Measurements from ENCODE around the gene ZNF581. TPM values are rescaled to one million over a fixed set of nuclear protein-coding genes. Genes with fewer than 3 reads are reported as not detected.

ZNF581 gene
- total RNA-seq, 2 donors from 2014 or later: 8.4 to 8.6 TPM

DNA sequence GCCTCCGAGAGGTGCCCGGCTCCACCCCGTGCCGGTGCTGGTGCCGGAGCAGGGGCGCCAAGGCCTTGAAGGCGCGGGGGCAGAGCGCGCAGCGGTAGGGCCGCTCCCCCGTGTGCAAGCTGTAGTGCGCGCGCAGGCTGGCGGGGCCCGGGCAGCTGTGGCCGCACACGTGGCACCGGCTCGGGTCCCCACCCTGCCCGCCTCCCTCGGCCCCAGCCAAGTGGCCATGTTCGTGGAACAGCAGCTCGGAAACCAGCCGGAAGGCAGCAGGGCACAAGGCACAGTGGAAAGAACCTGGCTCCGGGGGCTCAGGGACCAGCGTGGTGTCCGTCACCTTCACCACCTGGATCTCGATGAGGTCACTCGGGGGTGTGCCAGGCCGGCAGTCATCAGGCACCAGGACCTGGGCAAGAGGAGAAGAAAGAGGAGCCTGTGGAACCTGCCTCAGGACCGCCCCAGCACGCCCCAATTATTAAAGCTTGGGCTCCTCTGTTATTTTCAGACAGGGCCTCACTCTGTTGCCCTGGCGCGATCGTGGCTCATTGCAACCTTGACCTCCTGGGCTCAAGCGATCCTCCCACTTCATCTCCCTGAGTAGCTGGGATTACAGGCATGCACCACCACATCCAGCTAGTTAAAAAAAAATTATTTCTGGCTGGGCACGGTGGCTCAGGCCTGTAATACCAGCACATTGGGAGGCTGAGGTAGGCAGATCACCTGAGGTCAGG, 21.0 kb upstream of the ZNF581 start:
- intact Hi-C loops (cut with DNase I): no loop called here
- ATAC-seq (no peak), DNase-seq (no peak)

DNA sequence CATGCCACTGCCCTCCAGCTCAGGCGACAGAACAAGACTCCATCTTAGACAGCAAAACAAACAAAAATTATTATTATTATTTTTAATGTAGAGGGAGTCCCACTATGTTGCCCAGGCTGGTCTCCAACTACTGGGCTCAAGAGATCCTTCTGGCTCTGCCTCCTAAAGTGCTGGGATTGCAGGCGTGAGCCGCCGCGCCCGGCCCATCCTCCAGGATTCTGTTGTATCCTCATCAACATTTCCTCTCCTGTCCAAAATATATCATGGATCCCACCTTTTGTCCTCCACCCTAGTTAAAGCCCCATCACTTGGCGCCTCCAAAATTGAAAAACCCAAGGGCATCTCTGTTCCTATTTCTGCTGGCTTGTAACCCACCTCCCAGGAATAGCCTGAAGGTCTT, 20.3 kb upstream of the ZNF581 start:
- intact Hi-C loops (cut with DNase I): no loop called here
- DNase-seq (no peak), ATAC-seq (no peak)

DNA sequence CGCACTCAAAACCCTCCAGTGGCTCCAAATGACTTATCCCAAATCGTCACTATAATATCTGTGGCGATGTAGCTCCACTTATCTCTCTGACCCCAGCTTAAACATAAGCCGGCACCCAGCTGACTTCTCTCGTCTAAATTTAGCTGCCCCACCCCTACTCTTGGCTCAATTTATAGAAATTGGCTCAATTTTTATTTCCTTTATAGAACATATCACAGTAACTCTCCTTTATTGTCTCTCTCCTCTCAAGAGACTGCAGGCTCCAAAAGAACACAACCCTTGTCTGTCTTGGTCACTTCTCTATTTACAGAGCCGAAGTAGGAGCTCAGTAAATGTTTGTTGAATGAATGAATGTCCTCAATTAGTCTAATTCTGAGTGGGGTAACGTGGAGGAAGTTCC, 19.9 kb upstream of the ZNF581 start:
- ATAC-seq (no peak), DNase-seq (no peak)
- intact Hi-C loops (cut with DNase I): no loop called here

DNA sequence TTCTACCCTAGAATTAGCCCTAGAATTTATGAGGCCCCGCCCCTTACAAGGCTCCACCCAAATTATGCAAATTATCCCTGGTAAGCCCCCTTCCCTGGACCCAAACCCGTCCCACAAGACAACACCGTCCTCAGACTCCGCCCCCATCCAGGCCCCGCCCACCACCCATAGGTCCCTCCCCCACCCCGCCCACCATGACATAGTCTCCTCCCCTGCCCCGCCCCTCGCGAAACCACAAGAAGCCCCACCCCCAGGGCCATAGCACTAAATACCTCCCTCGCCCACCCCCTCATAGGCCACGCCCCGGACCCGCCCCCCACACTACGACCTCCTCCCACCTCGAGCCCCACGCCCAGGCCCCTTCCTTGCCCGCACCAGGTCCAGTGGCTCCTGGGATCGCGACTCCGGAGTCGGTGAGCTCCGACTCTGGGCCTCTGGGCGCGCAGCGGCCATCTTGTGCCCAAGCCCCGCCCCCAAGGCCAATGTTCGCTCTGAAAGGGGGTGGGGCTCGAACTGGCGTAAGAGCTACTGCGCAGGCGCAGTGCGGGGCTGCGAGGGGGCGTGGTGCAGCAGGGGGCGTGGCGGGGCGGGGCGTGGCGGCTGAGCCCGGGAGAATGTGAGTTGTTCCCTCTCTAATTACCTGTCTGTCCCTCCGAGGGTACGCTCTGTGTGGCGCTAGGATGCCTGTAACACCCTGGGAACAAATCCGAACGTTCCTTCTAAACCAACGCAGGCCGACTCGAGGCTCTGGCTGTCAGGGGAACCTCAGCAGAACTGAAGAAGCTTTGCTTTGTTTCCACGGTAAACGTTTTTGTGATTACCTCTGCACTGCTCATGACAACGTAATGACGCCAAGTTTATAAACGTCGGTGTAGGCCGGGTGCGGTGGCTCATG, 19.1 kb upstream of the ZNF581 start, which contains the start of gene ZNF784:
ZNF784 (minus strand) TSS at position 458 of the 895 bp plus-strand sequence; CDS start at position 453, 5 bp downstream.
- intact Hi-C loops (cut with DNase I): no loop called here
- ATAC-seq: peak; percentile 93 to 94
- peak; percentile 94 for DNase-seq

DNA sequence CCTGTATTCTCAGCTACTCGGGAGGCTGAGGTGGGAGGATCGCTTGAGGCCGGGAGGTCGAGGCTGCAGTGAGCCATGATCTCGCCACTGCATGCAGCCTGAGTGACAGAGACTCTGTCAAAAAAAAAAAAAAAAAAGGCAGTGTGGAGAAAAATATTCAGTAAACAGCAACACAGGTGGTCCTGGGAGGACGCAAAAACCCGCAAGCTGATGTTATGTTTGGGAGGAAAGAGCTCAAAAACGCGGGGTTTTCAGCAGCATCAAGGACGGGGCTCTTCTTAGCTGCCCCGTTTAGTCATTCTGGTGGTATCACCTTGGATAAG, 18.5 kb upstream of the ZNF581 start:
- DNase-seq (no peak), ATAC-seq (no peak)
- intact Hi-C loops (cut with DNase I): no loop called here

DNA sequence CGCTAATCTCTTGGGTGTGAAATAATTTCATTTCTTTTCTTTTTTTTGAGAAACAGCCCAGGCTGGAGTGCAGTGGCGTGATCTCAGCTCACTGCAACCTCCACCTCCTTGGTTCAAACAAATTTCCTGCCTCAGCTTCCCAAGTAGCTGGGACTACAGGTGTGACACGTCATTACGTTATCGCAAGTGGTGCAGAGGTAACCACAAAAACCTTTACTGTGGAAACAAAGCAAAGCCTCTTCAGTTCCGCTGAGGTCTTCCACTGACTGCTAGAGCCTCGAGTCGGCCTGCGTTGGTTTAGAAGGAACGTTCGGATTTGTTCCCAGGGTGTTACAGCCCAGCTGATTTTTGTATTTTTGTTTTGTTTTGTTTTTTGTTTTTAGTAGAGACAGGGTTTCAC, 17.1 kb upstream of the ZNF581 start:
- no peak for ATAC-seq
- no peak for DNase-seq
- intact Hi-C loops (cut with DNase I): no loop called here

DNA sequence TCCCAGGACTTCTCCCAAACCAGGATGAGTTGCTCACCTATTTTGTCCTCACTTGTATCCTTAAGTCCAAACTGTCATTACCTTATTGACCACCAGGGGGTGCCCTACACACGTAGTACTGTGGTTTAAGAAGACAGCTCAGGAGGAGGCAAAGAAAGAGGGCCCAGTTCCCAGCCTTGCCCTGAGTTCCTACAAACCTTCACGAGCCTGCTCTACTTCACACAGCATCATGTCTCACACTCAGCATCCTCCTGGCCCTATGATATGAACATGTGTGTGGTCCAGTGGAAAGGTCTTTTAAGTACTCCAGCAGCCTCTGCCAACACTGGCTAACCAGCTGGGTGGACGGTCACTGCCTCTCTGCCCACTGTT, 11.0 kb upstream of the ZNF581 start:
- peak; percentile 83 for DNase-seq
- ATAC-seq: peak; percentile 62 to 66
- intact Hi-C loops (cut with DNase I): loop anchor here in 1 of 2 donors (10.0 kb wide), 1 partner anchor 118 kb away; no protein-coding TSS in a partner anchor

DNA sequence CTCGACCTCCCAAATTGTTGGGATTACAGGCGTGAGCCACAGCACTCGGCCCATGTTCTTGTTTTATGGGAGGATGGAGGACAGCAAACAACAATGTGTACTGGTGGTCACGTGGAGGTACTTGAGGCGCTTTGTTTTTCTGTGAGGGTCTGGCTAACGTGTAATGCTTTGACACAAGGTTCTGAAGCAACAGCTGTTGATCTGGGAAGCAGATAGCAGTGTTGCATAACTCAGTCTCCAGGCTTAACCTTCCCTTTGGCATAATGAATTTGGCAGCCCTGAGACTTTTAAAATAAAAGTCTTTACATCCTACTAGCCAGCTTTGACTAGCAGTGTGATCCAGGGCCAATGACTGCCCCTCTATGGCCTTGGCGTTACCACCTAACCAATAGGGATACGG, 9.6 kb upstream of the ZNF581 start:
- ATAC-seq (no peak), DNase-seq (no peak)
- intact Hi-C loops (cut with DNase I): loop anchor here in 1 of 2 donors (10.0 kb wide), 1 partner anchor 119 kb away; no protein-coding TSS in a partner anchor

DNA sequence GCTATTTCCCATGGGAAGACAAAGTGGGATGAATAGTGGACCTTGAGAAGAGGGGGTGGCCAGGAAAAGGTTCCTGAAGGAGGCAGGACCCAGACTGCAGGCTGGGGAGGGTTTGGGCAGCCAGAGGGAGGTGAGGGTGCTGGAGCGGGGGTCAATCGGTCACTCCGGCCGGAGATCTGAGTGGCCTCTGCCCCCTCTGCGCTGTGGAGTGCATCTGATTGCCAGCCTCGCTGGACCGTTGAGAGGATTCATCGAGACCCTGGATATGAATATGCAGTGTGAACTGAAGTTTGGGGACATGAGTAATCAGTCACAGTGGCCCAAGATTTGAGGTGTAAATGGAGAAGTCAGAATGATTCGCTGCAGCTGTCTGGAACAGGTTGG, 8.1 kb upstream of the ZNF581 start:
- ATAC-seq: peak in 1 of 2 donors; percentile 3
- no peak for DNase-seq
- intact Hi-C loops (cut with DNase I): loop anchor here in 1 of 2 donors (10.0 kb wide), 1 partner anchor 121 kb away; no protein-coding TSS in a partner anchor

DNA sequence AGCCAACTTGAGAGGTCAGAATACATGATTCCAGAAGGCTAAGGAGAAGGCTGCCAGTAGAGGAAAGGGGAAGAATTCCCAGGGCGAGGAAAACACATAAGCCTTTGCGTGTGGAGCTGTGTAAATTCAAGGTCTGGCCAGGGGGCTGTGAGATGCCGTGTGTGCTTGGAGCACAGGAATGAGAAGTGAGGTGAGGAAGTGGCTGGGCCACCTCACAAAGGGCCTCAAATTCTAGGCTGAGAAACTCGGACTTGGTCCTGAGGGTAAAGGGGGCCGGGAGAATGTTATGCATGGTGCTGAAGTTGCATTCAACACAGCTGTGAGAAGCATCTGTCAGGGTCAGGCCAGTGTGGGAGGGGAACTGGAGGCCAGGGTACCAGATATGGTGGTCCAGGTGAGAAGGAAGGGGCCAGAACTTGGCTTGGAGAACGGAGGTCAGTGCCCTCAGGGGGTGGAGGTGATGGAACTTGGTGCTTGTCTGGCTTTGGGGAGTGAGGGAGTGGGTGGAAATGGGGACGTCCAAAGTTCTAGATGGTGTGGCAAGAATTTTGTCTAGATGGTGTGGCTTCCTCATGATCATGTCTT, 7.5 kb upstream of the ZNF581 start:
- intact Hi-C loops (cut with DNase I): loop anchor here in 1 of 2 donors (10.0 kb wide), 1 partner anchor 121 kb away; no protein-coding TSS in a partner anchor
- DNase-seq (no peak), ATAC-seq (no peak)

DNA sequence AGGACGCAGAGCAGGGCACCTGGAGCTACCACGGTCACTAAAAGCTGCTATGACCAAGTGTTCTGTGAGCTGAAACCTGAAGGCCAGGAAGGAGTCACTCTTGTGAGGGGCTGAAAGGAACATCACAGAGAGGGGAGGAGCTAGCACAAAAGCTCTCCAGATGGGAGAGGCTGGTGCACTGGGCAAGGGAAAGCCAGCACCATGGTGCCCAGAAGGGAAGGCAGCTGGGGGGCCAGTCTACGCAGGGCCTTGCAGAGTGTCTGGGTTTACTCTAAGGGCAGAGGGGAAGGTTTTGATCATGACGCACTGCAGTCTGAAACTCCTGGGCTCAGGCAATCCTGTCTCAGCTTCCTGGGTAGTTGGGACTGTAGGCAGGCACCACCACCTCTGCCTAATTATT, 6.7 kb upstream of the ZNF581 start:
- no peak for ATAC-seq
- intact Hi-C loops (cut with DNase I): loop anchor here in 1 of 2 donors (10.0 kb wide), 1 partner anchor 122 kb away; no protein-coding TSS in a partner anchor
- no peak for DNase-seq

DNA sequence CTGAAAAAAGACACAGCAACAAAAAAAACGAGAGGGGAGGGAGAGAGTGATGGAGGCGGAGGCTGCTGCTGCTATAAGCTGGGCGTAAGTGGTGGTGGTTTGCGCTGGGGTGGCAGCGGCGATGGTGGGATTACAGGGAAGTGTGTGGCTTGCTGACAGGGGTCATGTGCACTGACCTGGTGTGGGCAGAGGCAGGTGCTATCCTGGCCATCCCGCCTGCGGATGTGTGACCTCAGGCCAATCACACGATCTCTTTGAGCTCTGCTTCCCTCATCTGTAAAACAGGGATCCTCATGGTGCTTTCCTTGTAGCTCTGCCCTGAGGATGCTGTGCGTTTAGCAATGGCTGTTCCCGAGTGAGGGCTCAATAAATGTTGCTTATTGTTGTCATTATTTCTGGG, 5.9 kb upstream of the ZNF581 start:
- ATAC-seq (no peak), DNase-seq (no peak)
- intact Hi-C loops (cut with DNase I): loop anchor here in 1 of 2 donors (10.0 kb wide), 1 partner anchor 123 kb away; no protein-coding TSS in a partner anchor

DNA sequence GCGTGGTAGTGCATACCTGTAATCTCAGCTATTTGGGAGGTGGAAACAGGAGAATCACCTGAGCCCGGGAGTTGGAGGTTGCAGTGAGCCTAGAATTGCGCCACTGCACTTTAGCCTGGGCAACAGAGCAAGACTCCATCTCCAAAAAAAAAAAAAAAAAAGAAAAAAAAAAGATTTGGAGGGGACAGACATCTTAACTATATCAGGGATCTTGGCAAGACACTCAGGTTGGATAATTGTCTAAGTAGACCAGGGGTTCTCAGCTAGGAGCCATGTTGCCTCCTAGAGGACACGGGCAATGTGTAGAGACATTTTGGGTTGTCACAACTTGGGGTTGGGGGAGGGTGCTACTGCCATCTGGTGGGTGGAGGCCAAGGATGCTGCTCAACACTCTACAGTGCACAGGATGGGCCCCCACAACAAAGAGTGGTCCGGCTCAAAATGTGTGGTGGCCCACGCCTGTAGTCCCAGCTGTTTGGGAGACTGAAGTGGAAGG, 4.5 kb upstream of the ZNF581 start:
- intact Hi-C loops (cut with DNase I): loop anchor here in 1 of 2 donors (10.0 kb wide), 1 partner anchor 124 kb away; no protein-coding TSS in a partner anchor
- DNase-seq: no peak

DNA sequence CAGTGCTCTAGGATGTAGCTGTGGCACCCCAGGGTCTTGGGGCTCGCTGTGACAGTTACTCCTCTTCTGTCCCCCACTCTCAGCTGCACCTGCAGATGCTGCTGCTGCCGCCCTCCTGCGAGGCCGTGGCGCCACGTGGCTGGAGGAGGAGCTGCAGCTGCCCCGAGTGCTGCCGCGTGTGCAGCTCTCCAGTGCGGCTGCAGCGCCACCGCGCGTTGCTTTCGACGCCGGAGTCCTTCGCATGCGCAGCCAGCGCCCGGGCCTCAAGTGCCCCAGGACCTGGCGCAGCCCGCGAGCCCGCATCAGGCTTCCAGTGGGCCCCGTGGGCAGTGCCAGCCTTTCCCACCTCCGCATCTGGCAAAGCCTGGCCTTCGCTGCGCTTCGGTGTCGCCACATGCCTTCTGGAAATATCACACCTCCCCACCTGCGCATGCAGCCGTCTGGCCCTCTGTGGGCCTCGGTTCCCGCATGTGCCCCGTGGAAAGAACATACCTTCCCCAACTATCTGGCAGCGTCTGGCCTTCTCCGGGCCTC, 3.3 kb upstream of the ZNF581 start:
- ATAC-seq (peak; percentile 13 to 25), DNase-seq (peak; percentile 78)
- intact Hi-C loops (cut with DNase I): no loop called here

More for the DNA sequence above, 4.5 kb upstream of the ZNF581 start:
- ATAC-seq: no peak

DNA sequence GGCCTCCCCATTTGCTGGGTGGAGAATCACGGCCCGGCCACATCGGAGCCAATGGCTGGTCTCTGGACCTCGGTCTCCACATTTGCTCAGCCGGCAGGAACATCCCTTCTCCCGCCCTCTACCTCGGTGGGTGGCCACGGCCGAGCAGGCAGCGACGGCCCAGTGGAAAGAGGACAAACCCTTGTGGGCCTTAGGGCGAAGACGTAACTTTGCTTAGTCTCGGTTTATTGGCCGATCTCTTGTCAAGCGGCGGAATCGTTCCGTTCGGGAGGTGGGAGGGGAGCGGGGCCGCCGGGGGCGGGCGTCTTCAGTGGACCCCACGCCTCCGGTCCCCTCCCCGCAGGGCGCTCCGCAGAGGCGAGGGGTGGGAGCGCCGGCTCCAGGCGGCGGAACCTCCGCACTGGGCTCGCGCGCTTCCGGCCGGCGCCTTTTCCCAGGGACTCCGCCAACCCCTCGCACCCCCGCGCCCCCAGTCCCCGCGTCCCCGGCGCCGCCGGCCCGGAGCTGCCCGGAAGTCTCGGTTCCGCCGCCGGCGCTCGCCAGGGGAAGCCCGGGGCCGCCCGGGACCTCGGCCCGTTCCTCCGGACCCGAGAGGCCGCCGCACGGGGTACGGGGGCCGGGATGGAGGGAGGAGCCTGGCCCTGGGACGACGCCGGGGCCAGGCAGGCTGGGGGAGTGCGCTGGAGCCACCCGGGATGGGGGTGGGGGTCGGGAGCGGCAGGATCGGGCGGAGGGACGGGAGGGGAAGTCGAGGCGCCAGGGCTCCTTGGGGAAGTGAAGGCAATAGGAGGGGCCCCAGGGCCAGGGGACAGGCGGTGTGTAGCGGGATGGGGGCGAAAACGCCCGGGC, 2.6 kb upstream of the ZNF581 start, which contains the start of gene ZNF580:
ZNF580 (plus strand) TSS at position 426 of the 849 bp plus-strand sequence. CDS start 1,507 bp downstream, outside the sequence.
- intact Hi-C loops (cut with DNase I): no loop called here
- ATAC-seq (peak; percentile 71 to 74), DNase-seq (peak; percentile 80)

DNA sequence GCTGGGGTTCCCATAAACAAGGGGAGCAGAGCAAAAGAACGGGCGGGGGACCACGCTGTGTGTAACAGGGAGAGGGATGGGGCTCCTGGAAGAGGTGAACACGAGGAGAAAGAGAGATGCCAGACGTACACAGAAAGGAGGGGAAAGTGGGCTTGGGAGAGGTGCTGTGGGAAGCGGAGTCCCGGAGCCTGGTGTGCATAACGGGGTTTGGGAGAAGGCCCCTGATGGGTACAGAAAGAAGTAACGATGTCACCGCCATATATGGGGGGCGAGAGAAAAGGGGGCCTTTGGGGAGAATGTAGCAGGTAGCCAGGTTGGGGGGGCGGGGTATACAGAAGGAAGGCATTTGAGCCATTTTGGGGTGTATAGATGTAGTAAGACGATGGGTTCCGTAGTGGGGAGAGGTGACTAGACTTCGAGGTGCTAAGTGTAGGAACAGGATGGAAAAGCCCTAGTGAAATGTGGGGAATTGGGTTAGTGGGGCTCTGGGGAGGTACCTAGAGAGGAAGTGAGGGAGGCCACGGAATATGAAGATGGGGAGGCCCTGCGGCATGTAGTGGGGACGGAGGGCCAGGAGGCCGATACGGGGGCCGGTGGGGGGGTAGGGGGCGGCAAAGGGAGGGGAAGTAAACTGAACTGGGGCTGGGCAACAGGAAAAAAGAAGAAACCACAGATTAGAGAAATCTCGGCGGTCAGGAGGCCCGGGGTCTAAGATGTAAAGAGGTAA, 1.9 kb upstream of the ZNF581 start:
- intact Hi-C loops (cut with DNase I): no loop called here
- peak; percentile 0 to 1 for ATAC-seq
- no peak for DNase-seq
